ENCODE results near the gene COL8A1.

DNA sequence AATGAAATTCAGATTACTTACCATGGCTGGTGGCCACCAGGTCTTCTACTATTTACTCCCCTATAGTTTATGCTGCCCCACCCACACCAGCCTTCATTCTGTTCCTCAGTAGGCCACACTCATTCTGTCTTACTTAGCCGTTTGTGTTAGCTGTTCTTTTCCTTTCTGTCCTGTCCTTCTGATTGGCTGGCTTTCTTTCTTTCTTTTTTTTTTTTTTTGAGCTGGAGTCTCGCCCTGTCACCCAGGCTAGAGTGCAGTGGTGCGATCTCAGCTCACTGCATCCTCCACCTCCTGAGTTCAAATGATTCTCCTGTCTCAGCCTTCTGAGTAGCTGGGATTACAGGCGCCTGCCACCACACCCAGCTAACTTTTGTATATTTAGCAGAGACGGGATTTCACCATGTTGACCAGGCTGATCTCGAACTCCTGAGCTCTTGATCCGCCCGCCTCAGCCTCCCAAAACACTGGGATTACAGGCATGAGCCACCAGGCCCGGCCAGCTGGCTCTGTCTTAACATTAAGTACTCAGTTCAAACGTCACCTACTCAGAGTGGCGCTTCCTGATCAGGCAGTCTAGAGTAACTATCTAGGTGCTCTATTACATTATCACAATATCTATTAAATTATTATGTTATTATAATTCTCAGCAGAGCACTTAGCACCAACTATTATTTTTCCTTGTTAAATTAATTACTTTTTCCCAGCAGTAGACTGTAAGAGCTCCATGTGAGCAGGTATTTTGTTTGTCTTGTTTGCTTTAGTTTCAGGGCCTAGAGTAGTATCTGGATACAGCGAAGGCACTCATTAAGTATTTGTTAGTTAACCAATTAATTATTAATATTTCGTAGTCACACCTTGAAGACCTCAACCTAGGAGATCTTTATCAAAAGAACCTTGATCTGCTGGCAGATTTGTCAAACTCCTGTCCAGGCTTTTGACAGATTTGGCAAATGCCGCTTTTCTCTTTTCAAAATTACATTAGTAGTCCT lies 185.6 kb downstream of the COL8A1 start:
- TF ChIP-seq, protein P1, sequence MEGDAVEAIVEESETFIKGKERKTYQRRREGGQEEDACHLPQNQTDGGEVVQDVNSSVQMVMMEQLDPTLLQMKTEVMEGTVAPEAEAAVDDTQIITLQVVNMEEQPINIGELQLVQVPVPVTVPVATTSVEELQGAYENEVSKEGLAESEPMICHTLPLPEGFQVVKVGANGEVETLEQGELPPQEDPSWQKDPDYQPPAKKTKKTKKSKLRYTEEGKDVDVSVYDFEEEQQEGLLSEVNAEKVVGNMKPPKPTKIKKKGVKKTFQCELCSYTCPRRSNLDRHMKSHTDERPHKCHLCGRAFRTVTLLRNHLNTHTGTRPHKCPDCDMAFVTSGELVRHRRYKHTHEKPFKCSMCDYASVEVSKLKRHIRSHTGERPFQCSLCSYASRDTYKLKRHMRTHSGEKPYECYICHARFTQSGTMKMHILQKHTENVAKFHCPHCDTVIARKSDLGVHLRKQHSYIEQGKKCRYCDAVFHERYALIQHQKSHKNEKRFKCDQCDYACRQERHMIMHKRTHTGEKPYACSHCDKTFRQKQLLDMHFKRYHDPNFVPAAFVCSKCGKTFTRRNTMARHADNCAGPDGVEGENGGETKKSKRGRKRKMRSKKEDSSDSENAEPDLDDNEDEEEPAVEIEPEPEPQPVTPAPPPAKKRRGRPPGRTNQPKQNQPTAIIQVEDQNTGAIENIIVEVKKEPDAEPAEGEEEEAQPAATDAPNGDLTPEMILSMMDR (IDR thresholded peaks at IDR 0.05 in 4 of 5, conservative IDR thresholded peaks at IDR 0.05 in 1 of 5): no peak
- TF ChIP-seq POLR2A (IDR thresholded peaks at IDR 0.05): no peak

Data from gastrocnemius medialis (tissue), 4 donors.